HepG2 (cell line): ENCODE results near the gene XPO5. TPM values are rescaled to one million over a fixed set of nuclear protein-coding genes. Genes with fewer than 3 reads are reported as not detected.

Experiments
- GATAD1 ChIP-seq: IDR thresholded peaks from 2 replicates; pipeline ENCODE4 v1.6.1; 2016; ENCODE audit warnings: missing genetic modification reagents, missing compliant biosample characterization
- IRX3 ChIP-seq: sonication (generic); formaldehyde crosslinking; IDR thresholded peaks from 2 replicates; pipeline ENCODE4 v1.8.1; 2023; ENCODE audit warnings: mild to moderate bottlenecking, low read depth, missing genetic modification reagents, borderline replicate concordance
- RBM39 ChIP-seq: fragments of 200-400 bp; formaldehyde crosslinking; IDR thresholded peaks from one replicate; pipeline ENCODE4 v1.6.1; 2018; ENCODE audit warnings: antibody characterized with exemption, mild to moderate bottlenecking, low read depth, low read length; ENCODE audit not compliant: poor library complexity, severe bottlenecking
- SKI ChIP-seq: fragments of 450-650 bp; IDR thresholded peaks from one replicate; pipeline ENCODE4 v1.6.1; 2018; ENCODE audit warnings: mild to moderate bottlenecking; ENCODE audit not compliant: partially characterized antibody
- SMC3 ChIP-seq: IDR thresholded peaks from 2 replicates; pipeline ENCODE4 v1.6.1; 2011; ENCODE audit warnings: low read length, improper control_type of control experiment
- TBX2 ChIP-seq: sonication (generic); formaldehyde crosslinking; IDR thresholded peaks from 2 replicates; pipeline ENCODE4 v1.5.0; 2020; ENCODE audit warnings: missing genetic modification reagents, mild to moderate bottlenecking, borderline replicate concordance
- TOPORS ChIP-seq: sonication (generic); formaldehyde crosslinking; IDR thresholded peaks from 2 replicates; pipeline ENCODE4 v1.8.0; 2023; ENCODE audit warnings: mild to moderate bottlenecking, missing genetic modification reagents
- ZFP36L1 ChIP-seq: sonication (generic); formaldehyde crosslinking; IDR thresholded peaks from 2 replicates; pipeline ENCODE4 v1.8.0; 2022; ENCODE audit warnings: mild to moderate bottlenecking, missing genetic modification reagents, moderate library complexity
- ZNF292 ChIP-seq: sonication (generic); formaldehyde crosslinking; IDR thresholded peaks from 2 replicates; pipeline ENCODE4 v1.8.1; 2022; ENCODE audit warnings: mild to moderate bottlenecking, low read depth, missing genetic modification reagents, borderline replicate concordance
- ZNF33B ChIP-seq: sonication (generic); formaldehyde crosslinking; IDR thresholded peaks from 2 replicates; pipeline ENCODE4 v1.5.1; 2020; ENCODE audit warnings: mild to moderate bottlenecking, missing genetic modification reagents
- ZNF367 ChIP-seq: sonication (generic); formaldehyde crosslinking; IDR thresholded peaks from 2 replicates; pipeline ENCODE4 v1.4.0; 2020; ENCODE audit warnings: missing genetic modification reagents, borderline replicate concordance
- ZNF709 ChIP-seq: sonication (generic); formaldehyde crosslinking; IDR thresholded peaks from 2 replicates; pipeline ENCODE4 v1.5.0; 2020; ENCODE audit warnings: mild to moderate bottlenecking, missing genetic modification reagents
- ZNF792 ChIP-seq: IDR thresholded peaks from 2 replicates; pipeline ENCODE4 v1.6.1; 2016
- ZSCAN21 ChIP-seq: sonication (generic); formaldehyde crosslinking; IDR thresholded peaks from 2 replicates; pipeline ENCODE4 v1.8.0; 2022; ENCODE audit warnings: mild to moderate bottlenecking, missing genetic modification reagents, moderate library complexity, borderline replicate concordance
- polyA plus RNA-seq, 8 experiments: library from polyadenylated mRNA; depleted of rRNA in 3 of 8; stranded (reverse) in 7 of 8; unstranded in 1 of 8; fragments of >200 nt; fragmentation: Illumina TruSeq in 4 of 8; extraction: Trizol in 4 of 8; gene quantifications; 2 replicates each; pipeline versions ENCODE4 v1.2.1 to v1.2.3, GENCODE V29; 2011 to 2016; ENCODE audit warnings: low read depth in 4 of 8, missing spikeins in 1 of 8, mixed read lengths in 1 of 8; ENCODE audit not compliant: insufficient read depth in 1 of 8
- total RNA-seq, 5 experiments: library from RNA; depleted of rRNA; stranded (reverse); fragments of >200 nt; fragmentation: Illumina TruSeq; extraction: Trizol; gene quantifications; 2 replicates each; pipeline ENCODE4 v1.2.3, GENCODE V29; 2016; ENCODE audit warnings: low read depth in 1 of 5
- TF ChIP-seq, protein P1 (sequence below): IDR thresholded peaks from 2 replicates; pipeline ENCODE4 v1.6.1; 2012; ENCODE audit warnings: low read length, improper control_type of control experiment
- TF ChIP-seq, protein P2 (sequence below): sonication (generic); formaldehyde crosslinking; IDR thresholded peaks from 2 replicates; pipeline ENCODE4 v1.4.0; 2020; ENCODE audit warnings: missing genetic modification reagents, mild to moderate bottlenecking, borderline replicate concordance
- TF ChIP-seq, protein P3 (sequence below): sonication (generic); formaldehyde crosslinking; conservative IDR thresholded peaks from 2 replicates; pipeline ENCODE4 v1.8.0; 2022; ENCODE audit warnings: mild to moderate bottlenecking, moderate library complexity, missing genetic modification reagents
- TF ChIP-seq, protein P4 (sequence below): sonication (generic); formaldehyde crosslinking; IDR thresholded peaks from 2 replicates; pipeline ENCODE4 v1.8.1; 2023; ENCODE audit warnings: mild to moderate bottlenecking, missing genetic modification reagents
- TF ChIP-seq, protein P5 (sequence below): sonication (generic); formaldehyde crosslinking; IDR thresholded peaks from 2 replicates; pipeline ENCODE4 v1.5.0; 2020; ENCODE audit warnings: mild to moderate bottlenecking, missing genetic modification reagents

The XPO5 gene
- total and polyA plus RNA-seq, 2 of the 13 experiments (the other 11 are each of a cell fraction or from before 2014, with no cell fraction given), result 52.2 to 68.0 TPM

DNA sequence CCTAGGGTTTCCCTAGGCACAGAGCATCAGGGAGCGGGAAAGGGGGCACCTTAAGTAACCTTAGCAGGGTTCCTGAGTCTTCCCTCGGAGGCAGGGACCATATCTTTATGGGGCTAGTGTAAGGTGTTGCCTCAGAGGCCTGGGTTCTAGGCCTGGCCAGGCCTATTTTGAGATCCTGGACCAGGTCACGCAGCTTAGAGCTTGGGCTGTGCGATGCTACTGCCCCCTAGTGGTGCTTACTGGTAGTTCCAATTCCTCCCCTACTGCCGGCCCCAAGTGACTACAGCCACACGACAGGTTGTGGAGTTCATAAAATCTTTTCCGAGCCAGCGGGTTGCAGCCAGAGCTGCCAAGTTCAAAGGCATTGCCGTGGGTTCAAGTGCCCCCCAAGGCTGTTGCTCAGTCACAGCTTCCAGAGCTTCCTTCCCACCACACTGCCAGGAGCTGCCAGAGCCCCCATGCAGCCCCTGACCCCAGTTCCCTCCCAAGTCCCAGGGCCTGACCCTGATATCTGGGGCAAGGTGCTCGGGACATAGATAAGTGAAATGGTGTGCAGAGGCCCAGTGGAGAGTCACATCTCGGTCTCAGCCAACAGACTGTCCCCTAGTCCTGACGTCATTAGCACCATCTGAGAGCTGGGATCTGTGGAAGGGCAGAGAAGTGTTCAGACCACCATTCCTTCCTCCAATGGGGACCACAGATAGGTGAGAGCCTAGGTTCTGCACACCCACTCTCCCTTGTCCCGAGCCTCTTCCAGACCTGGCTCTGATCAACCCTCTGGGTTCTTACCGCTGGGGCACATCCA, 69.0 kb downstream of the XPO5 start (continued):
- TF ChIP-seq ZSCAN21 (CRISPR knock-in tag) (no peak), ZNF33B (CRISPR knock-in tag) (peak; percentile 52; the same call in 1 of the 2 replicates), GATAD1 (CRISPR knock-in tag) (peak; percentile 45; the same call in 1 of the 2 replicates), ZFP36L1 (no peak), SMC3 (peak; percentile 88), ZNF292 (no peak), ZNF709 (CRISPR knock-in tag) (no peak), SKI (peak; percentile 65), RBM39 (peak; percentile 62), TBX2 (peak; percentile 52; the same call in 1 of the 2 replicates), TOPORS (no peak), IRX3 (CRISPR knock-in tag) (no peak), ZNF792 (CRISPR knock-in tag) (no peak), ZNF367 (CRISPR knock-in tag) (no peak)
- TF ChIP-seq, protein P1, sequence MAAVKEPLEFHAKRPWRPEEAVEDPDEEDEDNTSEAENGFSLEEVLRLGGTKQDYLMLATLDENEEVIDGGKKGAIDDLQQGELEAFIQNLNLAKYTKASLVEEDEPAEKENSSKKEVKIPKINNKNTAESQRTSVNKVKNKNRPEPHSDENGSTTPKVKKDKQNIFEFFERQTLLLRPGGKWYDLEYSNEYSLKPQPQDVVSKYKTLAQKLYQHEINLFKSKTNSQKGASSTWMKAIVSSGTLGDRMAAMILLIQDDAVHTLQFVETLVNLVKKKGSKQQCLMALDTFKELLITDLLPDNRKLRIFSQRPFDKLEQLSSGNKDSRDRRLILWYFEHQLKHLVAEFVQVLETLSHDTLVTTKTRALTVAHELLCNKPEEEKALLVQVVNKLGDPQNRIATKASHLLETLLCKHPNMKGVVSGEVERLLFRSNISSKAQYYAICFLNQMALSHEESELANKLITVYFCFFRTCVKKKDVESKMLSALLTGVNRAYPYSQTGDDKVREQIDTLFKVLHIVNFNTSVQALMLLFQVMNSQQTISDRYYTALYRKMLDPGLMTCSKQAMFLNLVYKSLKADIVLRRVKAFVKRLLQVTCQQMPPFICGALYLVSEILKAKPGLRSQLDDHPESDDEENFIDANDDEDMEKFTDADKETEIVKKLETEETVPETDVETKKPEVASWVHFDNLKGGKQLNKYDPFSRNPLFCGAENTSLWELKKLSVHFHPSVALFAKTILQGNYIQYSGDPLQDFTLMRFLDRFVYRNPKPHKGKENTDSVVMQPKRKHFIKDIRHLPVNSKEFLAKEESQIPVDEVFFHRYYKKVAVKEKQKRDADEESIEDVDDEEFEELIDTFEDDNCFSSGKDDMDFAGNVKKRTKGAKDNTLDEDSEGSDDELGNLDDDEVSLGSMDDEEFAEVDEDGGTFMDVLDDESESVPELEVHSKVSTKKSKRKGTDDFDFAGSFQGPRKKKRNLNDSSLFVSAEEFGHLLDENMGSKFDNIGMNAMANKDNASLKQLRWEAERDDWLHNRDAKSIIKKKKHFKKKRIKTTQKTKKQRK, result no peak
- TF ChIP-seq, protein P2, sequence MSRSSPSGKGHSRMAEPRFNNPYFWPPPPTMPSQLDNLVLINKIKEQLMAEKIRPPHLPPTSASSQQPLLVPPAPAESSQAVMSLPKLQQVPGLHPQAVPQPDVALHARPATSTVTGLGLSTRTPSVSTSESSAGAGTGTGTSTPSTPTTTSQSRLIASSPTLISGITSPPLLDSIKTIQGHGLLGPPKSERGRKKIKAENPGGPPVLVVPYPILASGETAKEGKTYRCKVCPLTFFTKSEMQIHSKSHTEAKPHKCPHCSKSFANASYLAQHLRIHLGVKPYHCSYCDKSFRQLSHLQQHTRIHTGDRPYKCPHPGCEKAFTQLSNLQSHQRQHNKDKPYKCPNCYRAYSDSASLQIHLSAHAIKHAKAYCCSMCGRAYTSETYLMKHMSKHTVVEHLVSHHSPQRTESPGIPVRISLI (CRISPR knock-in tag), result no peak
- TF ChIP-seq, protein P3, sequence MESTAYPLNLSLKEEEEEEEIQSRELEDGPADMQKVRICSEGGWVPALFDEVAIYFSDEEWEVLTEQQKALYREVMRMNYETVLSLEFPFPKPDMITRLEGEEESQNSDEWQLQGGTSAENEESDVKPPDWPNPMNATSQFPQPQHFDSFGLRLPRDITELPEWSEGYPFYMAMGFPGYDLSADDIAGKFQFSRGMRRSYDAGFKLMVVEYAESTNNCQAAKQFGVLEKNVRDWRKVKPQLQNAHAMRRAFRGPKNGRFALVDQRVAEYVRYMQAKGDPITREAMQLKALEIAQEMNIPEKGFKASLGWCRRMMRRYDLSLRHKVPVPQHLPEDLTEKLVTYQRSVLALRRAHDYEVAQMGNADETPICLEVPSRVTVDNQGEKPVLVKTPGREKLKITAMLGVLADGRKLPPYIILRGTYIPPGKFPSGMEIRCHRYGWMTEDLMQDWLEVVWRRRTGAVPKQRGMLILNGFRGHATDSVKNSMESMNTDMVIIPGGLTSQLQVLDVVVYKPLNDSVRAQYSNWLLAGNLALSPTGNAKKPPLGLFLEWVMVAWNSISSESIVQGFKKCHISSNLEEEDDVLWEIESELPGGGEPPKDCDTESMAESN (CRISPR knock-in tag), result peak; percentile 78
- TF ChIP-seq, protein P4, sequence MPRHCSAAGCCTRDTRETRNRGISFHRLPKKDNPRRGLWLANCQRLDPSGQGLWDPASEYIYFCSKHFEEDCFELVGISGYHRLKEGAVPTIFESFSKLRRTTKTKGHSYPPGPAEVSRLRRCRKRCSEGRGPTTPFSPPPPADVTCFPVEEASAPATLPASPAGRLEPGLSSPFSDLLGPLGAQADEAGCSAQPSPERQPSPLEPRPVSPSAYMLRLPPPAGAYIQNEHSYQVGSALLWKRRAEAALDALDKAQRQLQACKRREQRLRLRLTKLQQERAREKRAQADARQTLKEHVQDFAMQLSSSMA (CRISPR knock-in tag), result no peak
- TF ChIP-seq, protein P5, sequence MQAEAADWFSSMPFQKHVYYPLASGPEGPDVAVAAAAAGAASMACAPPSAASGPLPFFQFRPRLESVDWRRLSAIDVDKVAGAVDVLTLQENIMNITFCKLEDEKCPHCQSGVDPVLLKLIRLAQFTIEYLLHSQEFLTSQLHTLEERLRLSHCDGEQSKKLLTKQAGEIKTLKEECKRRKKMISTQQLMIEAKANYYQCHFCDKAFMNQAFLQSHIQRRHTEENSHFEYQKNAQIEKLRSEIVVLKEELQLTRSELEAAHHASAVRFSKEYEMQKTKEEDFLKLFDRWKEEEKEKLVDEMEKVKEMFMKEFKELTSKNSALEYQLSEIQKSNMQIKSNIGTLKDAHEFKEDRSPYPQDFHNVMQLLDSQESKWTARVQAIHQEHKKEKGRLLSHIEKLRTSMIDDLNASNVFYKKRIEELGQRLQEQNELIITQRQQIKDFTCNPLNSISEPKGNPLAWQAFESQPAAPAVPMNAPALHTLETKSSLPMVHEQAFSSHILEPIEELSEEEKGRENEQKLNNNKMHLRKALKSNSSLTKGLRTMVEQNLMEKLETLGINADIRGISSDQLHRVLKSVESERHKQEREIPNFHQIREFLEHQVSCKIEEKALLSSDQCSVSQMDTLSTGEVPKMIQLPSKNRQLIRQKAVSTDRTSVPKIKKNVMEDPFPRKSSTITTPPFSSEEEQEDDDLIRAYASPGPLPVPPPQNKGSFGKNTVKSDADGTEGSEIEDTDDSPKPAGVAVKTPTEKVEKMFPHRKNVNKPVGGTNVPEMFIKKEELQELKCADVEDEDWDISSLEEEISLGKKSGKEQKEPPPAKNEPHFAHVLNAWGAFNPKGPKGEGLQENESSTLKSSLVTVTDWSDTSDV, result peak; percentile 39; the same call in 1 of the 2 replicates
